OCI-LY1 (cell line): ENCODE measurements around the gene CACNA1I.

Experiments
- H2AFZ ChIP-seq: fragments of 200-600 bp; sonication (generic), shearing (Covaris generic); 2 replicates; pipeline ENCODE4 v1.6.0; 2014; ENCODE audit warnings: antibody characterized with exemption, mild to moderate bottlenecking, low read length
- H3F3A ChIP-seq: fragments of 200-600 bp; sonication (generic), shearing (Covaris generic); 2 replicates; pipeline ENCODE4 v1.6.0; 2014; ENCODE audit warnings: mild to moderate bottlenecking, antibody characterized with exemption, low read length, moderate library complexity; ENCODE audit not compliant: insufficient read depth
- H3K27ac ChIP-seq: fragments of 200-600 bp; sonication (generic); 2 replicates; pipeline ENCODE4 v1.5.1; 2014; ENCODE audit warnings: low read length, mixed run types, mild to moderate bottlenecking, low read depth; ENCODE audit not compliant: poor library complexity, severe bottlenecking
- H3K27me3 ChIP-seq: fragments of 200-600 bp; sonication (generic); 2 replicates; pipeline ENCODE4 v1.6.0; 2014; ENCODE audit warnings: antibody characterized with exemption, mild to moderate bottlenecking, low read length, moderate library complexity; ENCODE audit not compliant: insufficient read depth
- H3K36me3 ChIP-seq: fragments of 200-600 bp; sonication (generic); 2 replicates; pipeline ENCODE4 v1.6.1; 2014; ENCODE audit warnings: mild to moderate bottlenecking, antibody characterized with exemption, low read length, moderate library complexity, mixed read lengths; ENCODE audit not compliant: insufficient read depth
- H3K4me1 ChIP-seq: fragments of 200-600 bp; sonication (generic); 2 replicates; pipeline ENCODE4 v1.5.1; 2014; ENCODE audit warnings: mild to moderate bottlenecking, low read length, moderate library complexity; ENCODE audit not compliant: insufficient read depth, severe bottlenecking
- H3K4me2 ChIP-seq: fragments of 200-600 bp; sonication (generic), shearing (Covaris generic); 2 replicates; pipeline ENCODE4 v1.6.1; 2014; ENCODE audit warnings: low read length
- H3K4me3 ChIP-seq: fragments of 200-600 bp; sonication (generic); 2 replicates; pipeline ENCODE4 v1.5.1; 2014; ENCODE audit warnings: low read length, low read depth, mild to moderate bottlenecking, mixed read lengths; ENCODE audit not compliant: poor library complexity, severe bottlenecking
- H3K79me2 ChIP-seq: fragments of 200-600 bp; shearing (Covaris generic); 2 replicates; pipeline ENCODE4 v1.6.1; 2016; ENCODE audit warnings: mixed run types, low read length, mixed read lengths; ENCODE audit not compliant: insufficient read depth
- H3K9ac ChIP-seq: fragments of 200-600 bp; sonication (generic), shearing (Covaris generic); 2 replicates; pipeline ENCODE4 v1.6.1; 2014; ENCODE audit warnings: mild to moderate bottlenecking, low read length, mixed read lengths
- H3K9me2 ChIP-seq: fragments of 200-600 bp; sonication (generic), shearing (Covaris generic); 2 replicates; pipeline ENCODE4 v1.6.1; 2014; ENCODE audit warnings: low read depth, mild to moderate bottlenecking, low read length, mixed read lengths
- H3K9me3 ChIP-seq: fragments of 200-600 bp; shearing (Covaris generic); 2 replicates; pipeline ENCODE4 v1.6.1; 2014; ENCODE audit warnings: low read length, mixed read lengths
- H4K20me1 ChIP-seq: fragments of 200-600 bp; sonication (generic), shearing (Covaris generic); 2 replicates; pipeline ENCODE4 v1.6.0; 2016; ENCODE audit warnings: mild to moderate bottlenecking, low read length; ENCODE audit not compliant: insufficient read depth
- EZH2 ChIP-seq: fragments of 200-600 bp; sonication (generic), shearing (Covaris generic); IDR thresholded peaks from 2 replicates; pipeline ENCODE4 v1.8.0; 2017; ENCODE audit warnings: borderline replicate concordance, mixed run types, mild to moderate bottlenecking, antibody characterized with exemption, low read length, moderate library complexity, mixed read lengths
- TF ChIP-seq, protein P1 (sequence below): fragments of 200-600 bp; sonication (generic), shearing (Covaris generic); IDR thresholded peaks from 2 replicates; pipeline ENCODE4 v1.5.1; 2017; ENCODE audit warnings: mild to moderate bottlenecking, antibody characterized with exemption, low read length, moderate library complexity, mixed read lengths

The CACNA1I gene

DNA sequence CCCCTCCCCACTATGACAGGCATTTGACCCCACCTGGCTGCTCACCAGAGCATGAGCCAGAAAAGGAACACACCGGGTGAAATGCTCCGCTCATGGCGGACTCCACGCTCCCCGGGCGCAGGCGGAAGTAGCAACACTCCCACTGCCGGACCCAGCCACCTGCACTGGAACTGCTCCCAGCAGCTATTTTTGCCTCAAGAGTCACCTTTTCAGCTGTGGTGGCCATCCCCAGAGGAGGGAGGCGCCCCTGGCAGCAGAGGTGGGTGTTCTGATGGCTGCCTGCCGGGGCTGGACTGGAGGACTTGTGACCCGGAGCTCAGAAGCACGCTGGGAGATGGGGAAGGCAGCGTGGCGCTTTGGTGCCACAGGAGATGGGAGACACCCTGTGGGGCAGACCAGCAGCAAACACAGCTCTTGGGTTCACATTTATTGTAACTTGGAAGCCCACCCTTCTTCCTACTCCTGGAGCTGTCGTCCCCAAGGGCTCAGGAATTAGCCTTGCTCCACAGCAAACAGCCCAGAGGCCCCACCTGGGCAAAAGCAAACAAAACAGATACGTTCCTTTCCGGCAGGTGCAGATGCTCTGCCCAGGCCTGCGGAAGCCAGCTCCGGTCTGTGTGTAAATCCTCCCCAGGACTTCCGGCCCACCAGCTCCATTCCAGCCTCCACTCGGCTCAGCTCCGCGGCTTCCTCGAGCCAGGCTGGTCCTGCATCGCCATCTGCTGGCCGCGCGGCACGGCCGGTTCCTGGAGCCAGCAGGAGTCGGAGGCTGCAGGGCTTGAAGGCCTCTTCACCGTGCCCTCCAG, 41.7 kb upstream of the CACNA1I start:
- Histone ChIP-seq H3F3A (peaks cover 25% of the 10 kb centered on the region), H3K79me2 (peaks cover 14% of the 10 kb centered on the region), H3K9me3 (no peaks in the 10 kb centered on the region), H3K27me3 (no peaks in the 10 kb centered on the region), H3K27ac (peak overlapping the region; percentile 98), H2AFZ (no peak overlapping the region), H3K4me3 (peak overlapping the region; percentile 58), H3K9me2 (no peaks in the 10 kb centered on the region), H4K20me1 (no peaks in the 10 kb centered on the region), H3K9ac (peak overlapping the region; percentile 68), H3K36me3 (peaks cover 54% of the 10 kb centered on the region), H3K4me1 (peaks cover 72% of the 10 kb centered on the region), H3K4me2 (peak overlapping the region; percentile 77)
- TF ChIP-seq EZH2 = no peak
- TF ChIP-seq, protein P1, sequence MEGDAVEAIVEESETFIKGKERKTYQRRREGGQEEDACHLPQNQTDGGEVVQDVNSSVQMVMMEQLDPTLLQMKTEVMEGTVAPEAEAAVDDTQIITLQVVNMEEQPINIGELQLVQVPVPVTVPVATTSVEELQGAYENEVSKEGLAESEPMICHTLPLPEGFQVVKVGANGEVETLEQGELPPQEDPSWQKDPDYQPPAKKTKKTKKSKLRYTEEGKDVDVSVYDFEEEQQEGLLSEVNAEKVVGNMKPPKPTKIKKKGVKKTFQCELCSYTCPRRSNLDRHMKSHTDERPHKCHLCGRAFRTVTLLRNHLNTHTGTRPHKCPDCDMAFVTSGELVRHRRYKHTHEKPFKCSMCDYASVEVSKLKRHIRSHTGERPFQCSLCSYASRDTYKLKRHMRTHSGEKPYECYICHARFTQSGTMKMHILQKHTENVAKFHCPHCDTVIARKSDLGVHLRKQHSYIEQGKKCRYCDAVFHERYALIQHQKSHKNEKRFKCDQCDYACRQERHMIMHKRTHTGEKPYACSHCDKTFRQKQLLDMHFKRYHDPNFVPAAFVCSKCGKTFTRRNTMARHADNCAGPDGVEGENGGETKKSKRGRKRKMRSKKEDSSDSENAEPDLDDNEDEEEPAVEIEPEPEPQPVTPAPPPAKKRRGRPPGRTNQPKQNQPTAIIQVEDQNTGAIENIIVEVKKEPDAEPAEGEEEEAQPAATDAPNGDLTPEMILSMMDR = peak; percentile 98

DNA sequence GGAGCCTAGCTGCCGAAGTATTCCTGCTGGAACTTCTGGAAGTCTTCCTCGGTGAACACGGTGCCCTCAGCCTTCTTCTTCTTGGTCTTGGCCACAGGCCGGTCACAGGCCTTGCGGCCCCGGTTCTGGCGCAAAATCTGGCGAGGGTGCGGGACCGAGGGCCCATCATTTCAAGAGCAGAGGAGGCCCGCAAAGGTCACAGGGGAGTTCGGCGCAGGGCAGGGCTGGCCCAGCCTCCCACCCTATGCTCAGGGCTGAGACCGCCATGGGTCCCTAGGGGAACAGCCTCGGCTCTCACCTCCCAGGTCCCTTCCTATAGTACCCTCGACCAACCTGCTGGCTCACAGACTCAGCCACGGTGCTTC, 41.1 kb upstream of the CACNA1I start:
- peaks cover 48% of the 10 kb centered on the region for H3K36me3 ChIP-seq
- H3K9me2 ChIP-seq = no peaks in the 10 kb centered on the region
- H3K9me3 ChIP-seq = no peaks in the 10 kb centered on the region
- H3K79me2 ChIP-seq = peaks cover 14% of the 10 kb centered on the region
- peak overlapping the region; percentile 98 for H3K27ac ChIP-seq
- TF ChIP-seq, protein P1 = no peak; the same call in 1 of the 2 replicates
- no peak for TF ChIP-seq EZH2
- H3K4me3 ChIP-seq = peak overlapping the region; percentile 49
- peaks cover 78% of the 10 kb centered on the region for H3K4me1 ChIP-seq
- no peaks in the 10 kb centered on the region for H3K27me3 ChIP-seq
- peak overlapping the region; percentile 77 for H3K4me2 ChIP-seq
- H2AFZ ChIP-seq = no peak overlapping the region
- H3F3A ChIP-seq = peaks cover 21% of the 10 kb centered on the region
- H3K9ac ChIP-seq = peak overlapping the region; percentile 52
- no peaks in the 10 kb centered on the region for H4K20me1 ChIP-seq

DNA sequence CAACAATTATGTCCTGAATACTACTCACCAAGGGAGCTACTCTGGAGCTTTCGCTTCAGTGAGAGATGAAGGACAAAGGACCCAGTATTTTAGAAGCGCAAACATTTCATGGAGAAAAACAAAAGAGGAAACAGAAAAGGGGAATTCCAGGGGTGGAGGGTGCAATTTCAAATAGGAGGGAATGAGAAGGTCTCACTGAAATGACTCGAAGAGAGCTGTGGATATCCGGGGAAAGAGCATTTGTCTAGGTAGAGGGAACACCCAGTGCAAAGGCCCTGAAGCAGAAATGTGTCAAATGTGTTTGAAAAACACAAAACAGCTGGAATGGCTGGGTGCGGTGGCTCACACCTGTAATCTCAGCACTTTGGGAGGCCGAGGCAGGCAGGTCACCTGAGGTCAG, 40.4 kb upstream of the CACNA1I start:
- H3K9ac ChIP-seq = peak overlapping the region; percentile 52; the same call in 1 of the 2 replicates
- no peaks in the 10 kb centered on the region for H3K27me3 ChIP-seq
- H3K9me2 ChIP-seq = no peaks in the 10 kb centered on the region
- H3K4me2 ChIP-seq = peak overlapping the region; percentile 77
- H4K20me1 ChIP-seq = no peaks in the 10 kb centered on the region
- H3F3A ChIP-seq = peaks cover 15% of the 10 kb centered on the region
- peaks cover 82% of the 10 kb centered on the region for H3K4me1 ChIP-seq
- H3K79me2 ChIP-seq = peaks cover 14% of the 10 kb centered on the region
- peak overlapping the region; percentile 49 for H3K4me3 ChIP-seq
- H3K9me3 ChIP-seq = no peaks in the 10 kb centered on the region
- TF ChIP-seq, protein P1 = no peak
- TF ChIP-seq EZH2 = no peak
- H3K27ac ChIP-seq = peak overlapping the region; percentile 98
- no peak overlapping the region for H2AFZ ChIP-seq
- H3K36me3 ChIP-seq = peaks cover 41% of the 10 kb centered on the region
